GM12878 (cell line): ENCODE data around the gene TPT1. TPM values are rescaled to one million over a fixed set of nuclear protein-coding genes. Genes with fewer than 3 reads are reported as not detected.

Source experiments
- ATAC-seq: fragments of 200-7000 bp; cut with Tn5 transposase; 3 replicates; pipeline ENCODE4 v1.9.1; 2020; ENCODE audit warnings: mild to moderate bottlenecking, moderate library complexity
- BruUV-seq: library from RNA; stranded (reverse); fragments of 400-500 nt; replicated peaks from 2 replicates; lab custom pipeline; 2021; lab: Mats Ljungman, UMichigan
- CTCF ChIA-PET: fragments of 300-600 bp; sonication (Branson Sonifier 250); formaldehyde crosslinking; extraction: SDS; loops from one replicate; lab custom pipeline; 2021; ENCODE audit warnings: inconsistent platforms; lab: Yijun Ruan, JAX
- POLR2A ChIA-PET: fragments of 350-600 bp; formaldehyde crosslinking; extraction: SDS; loops from one replicate; lab custom pipeline; 2021; ENCODE audit warnings: inconsistent platforms; lab: Charles Lee
- RAD21 ChIA-PET: fragments of 300-600 bp; sonication (Branson Sonifier 250); formaldehyde crosslinking; loops from one replicate; lab custom pipeline; 2023; ENCODE audit warnings: antibody characterized with exemption; ENCODE audit not compliant: unreplicated experiment; lab: Charles Lee
- SMC1A ChIA-PET: fragments of 300-600 bp; sonication (Branson Sonifier 250); formaldehyde crosslinking; loops from one replicate; lab custom pipeline; 2023; ENCODE audit not compliant: unreplicated experiment, uncharacterized antibody; lab: Charles Lee
- DNase-seq: peaks from one replicate; pipeline ENCODE4 v3.0.0-alpha.2; 2011; ENCODE audit warnings: low read depth, low spot score
- FAIRE-seq: peaks from 3 replicates; lab custom pipeline; 2011; peaks lifted over from hg19 to GRCh38; lab: Jason Lieb, UNC
- H2AFZ ChIP-seq: 2 replicates; pipeline ENCODE4 v1.6.0; 2011; ENCODE audit warnings: low read depth, low read length, control low read depth; ENCODE audit not compliant: control insufficient read depth
- H3K27ac ChIP-seq: 2 replicates; pipeline ENCODE4 v1.5.1; 2011; ENCODE audit warnings: control low read depth; ENCODE audit not compliant: control insufficient read depth, insufficient read depth
- H3K27me3 ChIP-seq, 2 experiments: replicated peaks in 1 of 2; 2 replicates each; pipeline versions ENCODE4 v1.6.0 to v1.6.1; 2011; ENCODE audit warnings: low read length in 1 of 2; ENCODE audit not compliant: control insufficient read depth in 2 of 2, insufficient read depth in 2 of 2
- H3K36me3 ChIP-seq, 2 experiments: 2 replicates each; pipeline ENCODE4 v1.5.1; 2011; ENCODE audit warnings: low read length in 1 of 2; ENCODE audit not compliant: control insufficient read depth in 2 of 2, insufficient read depth in 2 of 2
- H3K4me1 ChIP-seq: 2 replicates; pipeline ENCODE4 v1.6.1; 2011; ENCODE audit warnings: mild to moderate bottlenecking, low read length, moderate library complexity, mixed read lengths; ENCODE audit not compliant: control insufficient read depth, insufficient read depth
- H3K4me2 ChIP-seq: 2 replicates; pipeline ENCODE4 v1.6.0; 2011; ENCODE audit warnings: control low read depth; ENCODE audit not compliant: control insufficient read depth, insufficient read depth
- H3K4me3 ChIP-seq: fragments of 200-600 bp; sonication (generic); 2 replicates; pipeline ENCODE4 v1.5.1; 2016
- H3K79me2 ChIP-seq: 2 replicates; pipeline ENCODE4 v1.6.0; 2011; ENCODE audit warnings: low read length; ENCODE audit not compliant: control insufficient read depth, insufficient read depth
- H3K9ac ChIP-seq: 2 replicates; pipeline ENCODE4 v1.8.0; 2011; ENCODE audit warnings: low read length, control low read depth, mixed read lengths; ENCODE audit not compliant: control insufficient read depth, insufficient read depth
- H3K9me3 ChIP-seq: replicated peaks from 3 replicates; pipeline ENCODE4 v1.5.1; 2011; ENCODE audit warnings: mild to moderate bottlenecking, low read length; ENCODE audit not compliant: control insufficient read depth, insufficient read depth
- H4K20me1 ChIP-seq: 2 replicates; pipeline ENCODE4 v1.6.0; 2011; ENCODE audit not compliant: control insufficient read depth, insufficient read depth
- ATF7 ChIP-seq: fragments of 450-650 bp; IDR thresholded peaks from 2 replicates; pipeline ENCODE4 v1.6.1; 2016; ENCODE audit warnings: low read depth, mild to moderate bottlenecking
- CEBPZ ChIP-seq: fragments of 150-350 bp; IDR thresholded peaks from 2 replicates; pipeline ENCODE4 v1.6.1; 2016; ENCODE audit warnings: low read depth, low read length
- CHD2 ChIP-seq: IDR thresholded peaks from 2 replicates; pipeline ENCODE4 v1.6.1; 2011; ENCODE audit warnings: low read depth, low read length, improper control_type of control experiment, borderline replicate concordance
- FOXM1 ChIP-seq: IDR thresholded peaks from 2 replicates; pipeline ENCODE4 v1.6.1; 2012; ENCODE audit warnings: low read depth, mild to moderate bottlenecking, inconsistent platforms, low read length, moderate library complexity
- GABPA ChIP-seq: IDR thresholded peaks from 2 replicates; pipeline ENCODE4 v1.6.1; 2014; ENCODE audit warnings: antibody characterized with exemption, low read depth, mild to moderate bottlenecking, inconsistent platforms
- KDM1A ChIP-seq: fragments of 200-600 bp; sonication (generic); IDR thresholded peaks from 2 replicates; pipeline ENCODE4 v1.6.1; 2016; ENCODE audit warnings: borderline replicate concordance
- MYB ChIP-seq: fragments of 150-350 bp; IDR thresholded peaks from 2 replicates; pipeline ENCODE4 v1.6.1; 2014; ENCODE audit warnings: mild to moderate bottlenecking, low read depth, low read length, borderline replicate concordance
- NR2C2 ChIP-seq: IDR thresholded peaks from 2 replicates; pipeline ENCODE4 v1.6.1; 2011; ENCODE audit warnings: borderline replicate concordance, low read depth; ENCODE audit not compliant: control insufficient read depth, insufficient read length
- SMAD1 ChIP-seq: fragments of 450-650 bp; IDR thresholded peaks from 2 replicates; pipeline ENCODE4 v1.6.1; 2018; ENCODE audit warnings: mild to moderate bottlenecking, low read depth; ENCODE audit not compliant: partially characterized antibody
- SP1 ChIP-seq: IDR thresholded peaks from one replicate; pipeline ENCODE4 v1.6.1; 2011; ENCODE audit warnings: low read depth, low read length
- SRF ChIP-seq, 2 experiments: IDR thresholded peaks; 2 replicates each; pipeline ENCODE4 v1.6.1; 2011; ENCODE audit warnings: low read depth in 2 of 2, low read length in 2 of 2, mild to moderate bottlenecking in 1 of 2, moderate library complexity in 1 of 2
- SUPT20H ChIP-seq: IDR thresholded peaks from 2 replicates; pipeline ENCODE4 v1.6.1; 2011; ENCODE audit warnings: low read depth, mild to moderate bottlenecking, low read length, moderate library complexity, borderline replicate concordance; ENCODE audit not compliant: control insufficient read depth
- TARDBP ChIP-seq: IDR thresholded peaks from 2 replicates; pipeline ENCODE4 v1.6.1; 2016; ENCODE audit warnings: borderline replicate concordance
- YY1 ChIP-seq: IDR thresholded peaks from 2 replicates; pipeline ENCODE4 v1.6.1; 2011; ENCODE audit warnings: low read depth, mild to moderate bottlenecking, low read length
- ZBTB11 ChIP-seq: fragments of 450-650 bp; formaldehyde crosslinking; IDR thresholded peaks from 2 replicates; pipeline ENCODE4 v1.5.0; 2022; ENCODE audit warnings: mild to moderate bottlenecking, missing genetic modification characterization
- ZNF384 ChIP-seq: IDR thresholded peaks from 2 replicates; pipeline ENCODE4 v1.6.1; 2012; ENCODE audit warnings: low read depth, mild to moderate bottlenecking, low read length, improper control_type of control experiment, borderline replicate concordance
- WGBS: methylation state at CpG from one replicate; pipeline ENCODE4 v1.1.6; 2016; ENCODE audit warnings: low lambda C conversion rate; ENCODE audit not compliant: insufficient replicate concordance, insufficient coverage; ENCODE audit errors: missing lambda C conversion rate; 5-methylcytosine and 5-hydroxymethylcytosine counted together
- in situ Hi-C: fragments of 300-500 bp; cut with MboI; formaldehyde crosslinking; loops from 9 replicates; pipeline ENCODE4 v1.14.3; 2018; ENCODE audit warnings: mixed read lengths
- intact Hi-C: fragments of 100-400 bp; cut with micrococcal nuclease; formaldehyde crosslinking; loops from one replicate; pipeline ENCODE4 v1.14.2; 2022; ENCODE audit not compliant: unreplicated experiment
- polyA plus RNA-seq, 11 experiments: library from polyadenylated mRNA; depleted of rRNA in 4 of 11; unstranded in 6 of 11; stranded (reverse) in 5 of 11; fragments of >200 nt; fragmentation: Nextera tagmentation in 4 of 11; fragmentation: Illumina TruSeq in 1 of 11; extraction: Ambion mirVana in 4 of 11; extraction: Trizol in 1 of 11; gene quantifications; 1 replicate in 1 of 11; 2 replicates in 10 of 11; pipeline versions ENCODE4 v1.2.1 to v1.2.3, GENCODE V29; 2011 to 2016; ENCODE audit warnings: inconsistent platforms in 2 of 11, missing spikeins in 2 of 11, low read depth in 1 of 11
- total RNA-seq, 4 experiments: library from RNA; depleted of rRNA in 3 of 4; stranded (reverse); fragments of >200 nt in 3 of 4; fragmentation: Illumina TruSeq in 1 of 4; extraction: Trizol in 1 of 4; gene quantifications; 2 replicates each; pipeline versions ENCODE4 v1.2.1 to v1.2.3, GENCODE V29; 2013 to 2021

The TPT1 gene
- total and polyA plus RNA-seq, 10 of the 15 experiments (the other 5 are each of a cell fraction or from before 2014, with no cell fraction given), result 1,038 to 5,925 (median 2,336) TPM

GRCh38 chr13:45292176-45292575 is 48.8 kb downstream of the TPT1 start (continued):
- TF ChIP-seq YY1 (no peak), TARDBP (no peak), FOXM1 (no peak), ZBTB11 (CRISPR knock-in tag) (no peak)

GRCh38 chr13:45289936-45290563 is 50.9 kb downstream of the TPT1 start:
- ChIA-PET RAD21 (interaction anchor here (1.8 kb wide), 1 partner anchor 9 kb away, joined by 5 read pairs; no protein-coding TSS in a partner anchor), POLR2A (interaction anchor here (1.3 kb wide), 1 partner anchor 16 kb away, joined by 3 read pairs; no protein-coding TSS in a partner anchor), CTCF (interaction anchor here (1.1 to 1.5 kb wide), 3 partner anchors 9 to 242 kb away, joined by 3 to 9 read pairs (median 4); no protein-coding TSS in a partner anchor), SMC1A (interaction anchor here (0.8 to 1.6 kb wide), 2 partner anchors 24 to 38 kb away, joined by 3 to 4 read pairs; no protein-coding TSS in a partner anchor)
- no peaks in the 10 kb centered on the region for H4K20me1 ChIP-seq
- H3K4me1 ChIP-seq, result no peaks in the 10 kb centered on the region
- intact Hi-C loops, result no loop called here
- no peak overlapping the region for H2AFZ ChIP-seq
- WGBS, result 83% methylated on average over 3 of the region's 3 CpGs
- DNase-seq, result no peak
- no peak for ATAC-seq
- H3K27ac ChIP-seq, result no peak overlapping the region
- no peak for FAIRE-seq
- H3K27me3 ChIP-seq, result no peaks in the 10 kb centered on the region
- no peaks in the 10 kb centered on the region for H3K79me2 ChIP-seq
- in situ Hi-C loops, result no loop called here
- BruUV-seq, result no TSS peak
- H3K9me3 ChIP-seq, result no peaks in the 10 kb centered on the region
- no peaks in the 10 kb centered on the region for H3K36me3 ChIP-seq
- no peak overlapping the region for H3K9ac ChIP-seq
- no peak overlapping the region for H3K4me3 ChIP-seq
- H3K4me2 ChIP-seq, result no peak overlapping the region
- no peak for TF ChIP-seq SMAD1
- TF ChIP-seq SUPT20H, result no peak
- TF ChIP-seq GABPA, result no peak
- TF ChIP-seq SRF (IDR thresholded peaks at IDR 0.05; ENCODE audit: low read depth in 2 of 2, low read length in 2 of 2), result no peak
- no peak for TF ChIP-seq NR2C2
- TF ChIP-seq ATF7, result no peak
- no peak for TF ChIP-seq ZNF384
- no peak for TF ChIP-seq CHD2
- TF ChIP-seq CEBPZ, result no peak
- TF ChIP-seq SP1, result no peak
- TF ChIP-seq YY1, result no peak
- TF ChIP-seq MYB, result no peak
- no peak for TF ChIP-seq KDM1A
